Prostate gland (tissue), 2 donors: ENCODE data around the gene LYZL1.

ENCODE experiments used
- POLR2A ChIP-seq: fragments of 450-650 bp; IDR thresholded peaks from one replicate; pipeline ENCODE4 v1.6.1; 2016; ENCODE audit warnings: antibody characterized with exemption, mild to moderate bottlenecking
- TF ChIP-seq, protein P1 (sequence below), 4 experiments: fragments of 200-600 bp in 2 of 4; fragments of 450-650 bp in 2 of 4; sonication (generic) in 2 of 4; IDR thresholded peaks; 1 replicate in 3 of 4; 2 replicates in 1 of 4; pipeline ENCODE4 v1.5.1; 2016 to 2019; ENCODE audit warnings: antibody characterized with exemption in 4 of 4, mild to moderate bottlenecking in 2 of 4, moderate library complexity in 2 of 4

DNA sequence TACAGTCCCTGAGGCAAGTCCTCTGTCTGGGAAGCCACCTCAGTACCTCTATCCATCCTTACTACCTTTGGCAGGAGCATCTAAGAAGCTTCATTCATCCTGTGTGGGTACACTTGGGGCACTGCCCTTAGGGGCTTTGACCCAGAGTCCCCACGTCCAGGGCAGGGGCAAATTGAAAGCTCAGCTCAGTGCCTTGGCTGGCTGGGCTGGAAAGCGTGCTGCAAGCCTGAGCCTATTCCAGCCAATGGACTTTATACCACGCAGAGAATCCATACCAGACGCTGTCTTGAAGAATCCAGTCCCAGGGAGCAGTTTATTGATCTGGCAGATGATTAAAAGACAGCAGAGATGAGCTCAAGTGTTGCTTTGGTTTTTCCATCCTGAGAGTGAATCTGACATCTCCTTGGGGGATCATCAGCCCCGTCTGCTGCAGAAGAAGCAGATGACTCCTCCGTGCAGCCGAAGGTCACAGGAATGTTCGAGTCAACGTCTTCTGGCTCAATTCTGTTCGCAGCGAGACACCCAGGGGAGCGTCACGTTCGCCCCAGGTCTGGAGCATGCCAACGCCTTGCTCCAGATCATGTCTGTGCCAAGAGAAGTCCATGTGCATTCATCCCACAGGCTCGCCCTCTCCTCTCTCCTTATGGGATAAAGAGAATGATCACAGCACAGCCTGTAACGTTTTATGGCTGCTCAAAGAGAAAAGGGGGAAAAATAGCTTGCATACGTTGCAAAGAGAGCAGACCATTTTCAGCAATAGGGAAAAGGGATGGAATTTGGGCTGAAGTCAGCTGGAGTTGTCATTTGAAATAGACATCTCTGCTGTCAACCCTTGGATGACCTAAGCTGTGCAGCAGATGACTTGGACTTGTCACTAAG, 35.8 kb upstream of the LYZL1 start:
- TF ChIP-seq, protein P1, sequence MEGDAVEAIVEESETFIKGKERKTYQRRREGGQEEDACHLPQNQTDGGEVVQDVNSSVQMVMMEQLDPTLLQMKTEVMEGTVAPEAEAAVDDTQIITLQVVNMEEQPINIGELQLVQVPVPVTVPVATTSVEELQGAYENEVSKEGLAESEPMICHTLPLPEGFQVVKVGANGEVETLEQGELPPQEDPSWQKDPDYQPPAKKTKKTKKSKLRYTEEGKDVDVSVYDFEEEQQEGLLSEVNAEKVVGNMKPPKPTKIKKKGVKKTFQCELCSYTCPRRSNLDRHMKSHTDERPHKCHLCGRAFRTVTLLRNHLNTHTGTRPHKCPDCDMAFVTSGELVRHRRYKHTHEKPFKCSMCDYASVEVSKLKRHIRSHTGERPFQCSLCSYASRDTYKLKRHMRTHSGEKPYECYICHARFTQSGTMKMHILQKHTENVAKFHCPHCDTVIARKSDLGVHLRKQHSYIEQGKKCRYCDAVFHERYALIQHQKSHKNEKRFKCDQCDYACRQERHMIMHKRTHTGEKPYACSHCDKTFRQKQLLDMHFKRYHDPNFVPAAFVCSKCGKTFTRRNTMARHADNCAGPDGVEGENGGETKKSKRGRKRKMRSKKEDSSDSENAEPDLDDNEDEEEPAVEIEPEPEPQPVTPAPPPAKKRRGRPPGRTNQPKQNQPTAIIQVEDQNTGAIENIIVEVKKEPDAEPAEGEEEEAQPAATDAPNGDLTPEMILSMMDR (IDR thresholded peaks at IDR 0.05), result no peak
- TF ChIP-seq POLR2A, result no peak
